Endothelial cell of umbilical vein (primary cell): Measurements from ENCODE around the gene PIM1. TPM values are rescaled to one million over a fixed set of nuclear protein-coding genes. Genes with fewer than 3 reads are reported as not detected.

ENCODE experiments used
- BruUV-seq: library from RNA; stranded (reverse); fragments of 400-500 nt; replicated peaks from 2 replicates; lab custom pipeline; 2021; lab: Mats Ljungman, UMichigan
- CTCF ChIA-PET: fragments of 300-600, 350-600 bp; sonication (Branson Sonifier 250); formaldehyde crosslinking; loops from one replicate; lab custom pipeline; 2021; ENCODE audit warnings: antibody characterized with exemption, inconsistent platforms; lab: Charles Lee
- POLR2A ChIA-PET: fragments of 300-600, 350-600 bp; sonication (Branson Sonifier 250); formaldehyde crosslinking; loops from one replicate; lab custom pipeline; 2021; ENCODE audit warnings: antibody characterized with exemption, inconsistent platforms; lab: Charles Lee
- DNase-seq: peaks from one replicate; pipeline ENCODE4 v3.0.0-alpha.2; 2011; ENCODE audit warnings: low read depth, low spot score
- FAIRE-seq: peaks from 2 replicates; lab custom pipeline; 2011; peaks lifted over from hg19 to GRCh38; lab: Jason Lieb, UNC
- H2AFZ ChIP-seq: 2 replicates; pipeline ENCODE4 v1.6.0; 2012; ENCODE audit warnings: low read depth, low read length, control low read depth, inconsistent platforms
- H3K27ac ChIP-seq: 2 replicates; pipeline ENCODE4 v1.5.1; 2011; ENCODE audit warnings: low read depth, mild to moderate bottlenecking, control low read depth, low read length, moderate library complexity; ENCODE audit not compliant: insufficient read depth
- H3K27me3 ChIP-seq, 2 experiments: 2 replicates each; pipeline versions ENCODE4 v1.6.0 to v1.6.1; 2011; ENCODE audit warnings: low read length in 2 of 2, mixed read lengths in 1 of 2; ENCODE audit not compliant: control insufficient read depth in 2 of 2, insufficient read depth in 2 of 2
- H3K36me3 ChIP-seq, 2 experiments: 2 replicates in 1 of 2; 3 replicates in 1 of 2; pipeline ENCODE4 v1.5.1; 2011; ENCODE audit warnings: low read length in 2 of 2, mild to moderate bottlenecking in 1 of 2, moderate library complexity in 1 of 2; ENCODE audit not compliant: control insufficient read depth in 2 of 2, insufficient read depth in 2 of 2; ENCODE audit errors: extremely low read depth in 1 of 2
- H3K4me1 ChIP-seq: 3 replicates; pipeline ENCODE4 v1.5.1; 2011; ENCODE audit warnings: mild to moderate bottlenecking, low read length; ENCODE audit not compliant: control insufficient read depth, insufficient read depth; ENCODE audit errors: extremely low read depth
- H3K4me2 ChIP-seq: 2 replicates; pipeline ENCODE4 v1.6.1; 2011; ENCODE audit warnings: low read length, control low read depth, mixed read lengths; ENCODE audit not compliant: insufficient read depth
- H3K4me3 ChIP-seq, 3 experiments: fragments of 200-600 bp in 1 of 3; sonication (generic), shearing (Covaris generic) in 1 of 3; replicated peaks in 1 of 3; 2 replicates each; pipeline ENCODE4 v1.5.1; 2011 to 2016; ENCODE audit warnings: control low read depth in 3 of 3, low read length in 3 of 3, mild to moderate bottlenecking in 2 of 3, inconsistent platforms in 1 of 3, low read depth in 1 of 3, moderate library complexity in 1 of 3; ENCODE audit not compliant: insufficient read depth in 1 of 3
- H3K79me2 ChIP-seq: 2 replicates; pipeline ENCODE4 v1.6.0; 2012; ENCODE audit warnings: low read length, inconsistent platforms; ENCODE audit not compliant: control insufficient read depth, insufficient read depth
- H3K9ac ChIP-seq: replicated peaks from 2 replicates; pipeline ENCODE3; 2011; ENCODE audit warnings: low read length, control low read depth; ENCODE audit not compliant: insufficient read depth; ENCODE audit errors: extremely low read depth
- H3K9me1 ChIP-seq: replicated peaks from 3 replicates; pipeline ENCODE4 v1.6.0; 2011; ENCODE audit warnings: mild to moderate bottlenecking, low read length; ENCODE audit not compliant: control insufficient read depth, insufficient read depth; ENCODE audit errors: extremely low read depth
- H3K9me3 ChIP-seq: replicated peaks from 2 replicates; pipeline ENCODE4 v1.5.1; 2012; ENCODE audit warnings: low read length, inconsistent platforms; ENCODE audit not compliant: control insufficient read depth, insufficient read depth
- H4K20me1 ChIP-seq: replicated peaks from 2 replicates; pipeline ENCODE3; 2011; ENCODE audit warnings: mild to moderate bottlenecking, low read length; ENCODE audit not compliant: control insufficient read depth, insufficient read depth; ENCODE audit errors: extremely low read depth
- EZH2 ChIP-seq: IDR thresholded peaks from 2 replicates; pipeline ENCODE4 v1.6.1; 2012; ENCODE audit warnings: borderline replicate concordance, low read depth, mild to moderate bottlenecking, moderate library complexity, low read length, inconsistent platforms; ENCODE audit not compliant: severe bottlenecking
- FOS ChIP-seq: IDR thresholded peaks from 2 replicates; pipeline ENCODE4 v1.6.1; 2011; ENCODE audit warnings: mild to moderate bottlenecking, low read length, moderate library complexity, borderline replicate concordance; ENCODE audit not compliant: insufficient read depth
- GATA2 ChIP-seq: IDR thresholded peaks from 2 replicates; pipeline ENCODE4 v1.7.0; 2011; ENCODE audit warnings: low read depth, mild to moderate bottlenecking, moderate library complexity, mixed read lengths, low read length; ENCODE audit not compliant: insufficient read length, insufficient read depth
- JUN ChIP-seq: IDR thresholded peaks from 2 replicates; pipeline ENCODE4 v1.6.1; 2011; ENCODE audit warnings: borderline replicate concordance, low read depth; ENCODE audit not compliant: insufficient read length, insufficient read depth
- MYC ChIP-seq: IDR thresholded peaks from one replicate; pipeline ENCODE4 v1.6.1; 2011; ENCODE audit warnings: mild to moderate bottlenecking, low read depth, low read length
- POLR2A ChIP-seq: IDR thresholded peaks from 2 replicates; pipeline ENCODE4 v1.6.1; 2012; ENCODE audit warnings: low read depth, mild to moderate bottlenecking, control low read depth, low read length
- POLR2AphosphoS5 ChIP-seq: IDR thresholded peaks from 2 replicates; pipeline ENCODE4 v1.6.1; 2012; ENCODE audit warnings: low read depth, mild to moderate bottlenecking, control low read depth, low read length, moderate library complexity; ENCODE audit not compliant: insufficient read depth
- dilution Hi-C: fragments of 300-500 bp; cut with MboI; formaldehyde crosslinking; loops from one replicate; pipeline ENCODE4 v1.15.0; 2019; ENCODE audit warnings: low sequenced_read_pairs; ENCODE audit not compliant: extremely low pct_ligation_motif_present
- intact Hi-C: fragments of 100-400 bp; cut with micrococcal nuclease; formaldehyde crosslinking; loops from one replicate; pipeline ENCODE4 v1.10.0; 2022
- polyA plus RNA-seq, 4 experiments: library from polyadenylated mRNA; depleted of rRNA in 3 of 4; stranded (reverse) in 3 of 4; unstranded in 1 of 4; fragments of >200 nt; gene quantifications; 2 replicates each; pipeline versions ENCODE4 v1.2.1 to v1.2.3, GENCODE V29; 2011 to 2012; ENCODE audit warnings: missing spikeins in 1 of 4
- total RNA-seq: library from RNA; stranded (reverse); gene quantifications from 2 replicates; pipeline ENCODE4 v1.2.3, GENCODE V29; 2021
- TF ChIP-seq, protein P1 (sequence below), 2 donors: IDR thresholded peaks; 1 replicate in 1 of 2; 2 replicates in 1 of 2; pipeline ENCODE4 v1.5.1; 2011; ENCODE audit warnings: low read length in 2 of 2, mild to moderate bottlenecking in 2 of 2, moderate library complexity in 2 of 2, control low read depth in 1 of 2, inconsistent platforms in 1 of 2, low read depth in 1 of 2; ENCODE audit not compliant: insufficient read depth in 1 of 2; ENCODE audit errors: extremely low read depth in 1 of 2
- TF ChIP-seq, protein P2 (sequence below): IDR thresholded peaks from 2 replicates; pipeline ENCODE4 v1.6.1; 2011; ENCODE audit not compliant: insufficient read depth, insufficient read length

Gene PIM1
- total and polyA plus RNA-seq, 2 donors (not counting 3 experiments of a cell fraction or from before 2014, with no cell fraction given) = 9.2 to 11.3 TPM

DNA sequence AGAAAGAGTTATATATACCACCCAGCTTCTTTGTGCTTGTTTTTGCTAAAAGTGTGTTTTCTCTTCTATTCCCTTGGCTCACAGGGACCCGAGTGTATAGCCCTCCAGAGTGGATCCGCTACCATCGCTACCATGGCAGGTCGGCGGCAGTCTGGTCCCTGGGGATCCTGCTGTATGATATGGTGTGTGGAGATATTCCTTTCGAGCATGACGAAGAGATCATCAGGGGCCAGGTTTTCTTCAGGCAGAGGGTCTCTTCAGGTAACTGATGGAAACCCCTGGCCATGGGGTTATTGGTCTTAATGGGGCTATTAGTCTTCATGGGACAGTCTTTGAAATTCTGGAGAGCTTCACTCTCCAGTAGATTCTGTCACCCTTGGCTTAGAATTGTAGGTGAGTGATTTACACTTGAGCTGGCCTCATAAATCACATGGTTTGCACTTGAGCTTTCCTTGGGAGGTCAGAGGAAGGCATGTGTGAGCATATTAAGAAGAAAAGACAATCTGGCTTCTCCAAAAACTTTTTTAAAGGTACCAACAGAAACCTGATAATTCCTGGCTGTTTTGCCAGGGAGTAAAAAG lies 3.0 kb downstream of the PIM1 start:
- no peaks in the 10 kb centered on the region for H3K9me1 ChIP-seq
- DNase-seq (no peak), FAIRE-seq (no peak)
- no peak overlapping the region for H3K9ac ChIP-seq
- ChIA-PET CTCF (interaction anchor here (0.6 to 6.8 kb wide), 21 partner anchors 8 to 151 kb away, joined by 3 to 399 read pairs (median 4); no protein-coding TSS in a partner anchor), POLR2A (interaction anchor here (1.3 to 1.6 kb wide), 2 partner anchors 121 to 143 kb away, joined by 5 to 7 read pairs; no protein-coding TSS in a partner anchor)
- no peak for TF ChIP-seq MYC
- TF ChIP-seq, protein P1, sequence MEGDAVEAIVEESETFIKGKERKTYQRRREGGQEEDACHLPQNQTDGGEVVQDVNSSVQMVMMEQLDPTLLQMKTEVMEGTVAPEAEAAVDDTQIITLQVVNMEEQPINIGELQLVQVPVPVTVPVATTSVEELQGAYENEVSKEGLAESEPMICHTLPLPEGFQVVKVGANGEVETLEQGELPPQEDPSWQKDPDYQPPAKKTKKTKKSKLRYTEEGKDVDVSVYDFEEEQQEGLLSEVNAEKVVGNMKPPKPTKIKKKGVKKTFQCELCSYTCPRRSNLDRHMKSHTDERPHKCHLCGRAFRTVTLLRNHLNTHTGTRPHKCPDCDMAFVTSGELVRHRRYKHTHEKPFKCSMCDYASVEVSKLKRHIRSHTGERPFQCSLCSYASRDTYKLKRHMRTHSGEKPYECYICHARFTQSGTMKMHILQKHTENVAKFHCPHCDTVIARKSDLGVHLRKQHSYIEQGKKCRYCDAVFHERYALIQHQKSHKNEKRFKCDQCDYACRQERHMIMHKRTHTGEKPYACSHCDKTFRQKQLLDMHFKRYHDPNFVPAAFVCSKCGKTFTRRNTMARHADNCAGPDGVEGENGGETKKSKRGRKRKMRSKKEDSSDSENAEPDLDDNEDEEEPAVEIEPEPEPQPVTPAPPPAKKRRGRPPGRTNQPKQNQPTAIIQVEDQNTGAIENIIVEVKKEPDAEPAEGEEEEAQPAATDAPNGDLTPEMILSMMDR (IDR thresholded peaks at IDR 0.05; ENCODE audit: extremely low read depth in 1 of 2, insufficient read depth in 1 of 2, low read depth in 1 of 2, low read length in 2 of 2) = no peak
- BruUV-seq = no TSS peak
- no peaks in the 10 kb centered on the region for H4K20me1 ChIP-seq
- H3K27me3 ChIP-seq = no peaks in the 10 kb centered on the region
- H2AFZ ChIP-seq = no peak overlapping the region
- H3K79me2 ChIP-seq = peaks cover 2% of the 10 kb centered on the region
- peaks cover 22% of the 10 kb centered on the region for H3K4me1 ChIP-seq
- dilution Hi-C loops = no loop called here
- peaks cover 5 to 15% of the 10 kb centered on the region in 2 experiments for H3K36me3 ChIP-seq
- H3K27ac ChIP-seq = no peak overlapping the region
- H3K4me2 ChIP-seq = no peak overlapping the region
- no peak overlapping the region for H3K4me3 ChIP-seq
- intact Hi-C loops = loop anchor here (1.0 kb wide), 6 partner anchors 37 to 288 kb away; partner anchors contain the start of gene C6orf89
- H3K9me3 ChIP-seq = no peaks in the 10 kb centered on the region

DNA sequence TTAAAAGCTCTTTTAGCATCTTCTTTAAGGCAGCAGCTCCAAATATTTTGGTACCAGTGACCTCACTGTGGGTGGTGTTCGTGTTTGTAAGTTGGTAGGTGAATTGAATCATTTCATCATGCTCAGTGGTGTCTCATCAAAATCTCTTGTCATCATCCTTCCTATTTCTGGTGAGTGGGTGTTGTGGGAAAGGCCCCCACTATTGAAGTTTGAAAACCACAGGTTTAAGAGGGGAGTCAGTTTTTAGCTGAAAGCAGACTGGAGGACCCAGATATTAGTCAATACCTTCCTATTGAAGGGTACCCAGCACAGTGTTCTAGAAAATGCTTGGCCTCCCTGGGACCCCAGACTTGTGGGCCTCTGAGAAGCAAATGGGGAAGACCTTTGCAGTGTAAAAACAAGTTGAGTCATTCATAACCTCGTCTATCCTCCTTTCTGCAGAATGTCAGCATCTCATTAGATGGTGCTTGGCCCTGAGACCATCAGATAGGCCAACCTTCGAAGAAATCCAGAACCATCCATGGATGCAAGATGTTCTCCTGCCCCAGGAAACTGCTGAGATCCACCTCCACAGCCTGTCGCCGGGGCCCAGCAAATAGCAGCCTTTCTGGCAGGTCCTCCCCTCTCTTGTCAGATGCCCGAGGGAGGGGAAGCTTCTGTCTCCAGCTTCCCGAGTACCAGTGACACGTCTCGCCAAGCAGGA lies 3.7 kb downstream of the PIM1 start:
- Histone ChIP-seq H4K20me1 (no peaks in the 10 kb centered on the region), H3K4me3 (no peak overlapping the region), H3K4me1 (peaks cover 19% of the 10 kb centered on the region), H3K79me2 (peaks cover 2% of the 10 kb centered on the region), H3K27ac (no peak overlapping the region), H3K9ac (no peak overlapping the region), H3K36me3 (peaks cover 5 to 15% of the 10 kb centered on the region in 2 experiments), H3K9me3 (no peaks in the 10 kb centered on the region), H3K4me2 (no peak overlapping the region), H3K27me3 (no peaks in the 10 kb centered on the region), H2AFZ (no peak overlapping the region), H3K9me1 (no peaks in the 10 kb centered on the region)
- FAIRE-seq (no peak), DNase-seq (no peak)
- TF ChIP-seq, protein P2, sequence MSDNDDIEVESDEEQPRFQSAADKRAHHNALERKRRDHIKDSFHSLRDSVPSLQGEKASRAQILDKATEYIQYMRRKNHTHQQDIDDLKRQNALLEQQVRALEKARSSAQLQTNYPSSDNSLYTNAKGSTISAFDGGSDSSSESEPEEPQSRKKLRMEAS = no peak
- TF ChIP-seq POLR2AphosphoS5 (no peak), MYC (no peak), FOS (no peak), GATA2 (no peak), EZH2 (no peak), JUN (no peak), POLR2A (no peak)
- TF ChIP-seq, protein P1 (IDR thresholded peaks at IDR 0.05; ENCODE audit: extremely low read depth in 1 of 2, insufficient read depth in 1 of 2, low read depth in 1 of 2, low read length in 2 of 2) = no peak
- intact Hi-C loops = no loop called here
- ChIA-PET POLR2A (no interaction called here), CTCF (interaction anchor here (0.9 to 6.8 kb wide), 5 partner anchors 33 to 152 kb away, joined by 3 to 399 read pairs (median 81); no protein-coding TSS in a partner anchor)
- no TSS peak for BruUV-seq
- dilution Hi-C loops = no loop called here
